Measurements from ENCODE around the gene TBC1D28.
A peak's percentile ranks its signal among the peaks of the same experiment; 100 is the strongest.
"Not testable (repeated sequence)": the region's sequence is repeated elsewhere in the genome, so short reads cannot be mapped to it uniquely, and the experiment has no call there.

TBC1D28 gene

DNA sequence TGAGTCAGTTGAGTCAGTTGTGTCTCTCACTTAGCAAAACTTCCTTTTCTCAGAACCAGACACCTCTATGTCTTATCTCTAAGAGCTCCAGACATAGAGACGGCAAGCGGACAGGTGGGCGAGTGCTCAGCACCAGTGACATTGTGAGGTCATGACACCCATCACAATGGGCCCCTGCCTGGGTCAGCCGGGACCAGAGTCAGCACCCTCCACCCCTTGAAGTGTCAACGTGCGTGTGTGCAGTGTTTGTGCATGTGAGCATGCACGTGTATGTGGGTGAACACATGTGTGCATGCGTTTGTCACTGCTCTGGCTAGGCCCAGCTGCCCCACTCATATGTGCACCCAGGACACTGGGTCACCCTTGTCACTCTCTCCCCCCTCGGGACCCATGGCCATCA lies at the start of gene TBC1D28:
TSS of gene TBC1D28 (minus strand) at position 101 of the 400 bp plus-strand sequence. CDS start 3,039 bp downstream, outside the sequence.
- not testable (repeated sequence) for DNase-seq

DNA sequence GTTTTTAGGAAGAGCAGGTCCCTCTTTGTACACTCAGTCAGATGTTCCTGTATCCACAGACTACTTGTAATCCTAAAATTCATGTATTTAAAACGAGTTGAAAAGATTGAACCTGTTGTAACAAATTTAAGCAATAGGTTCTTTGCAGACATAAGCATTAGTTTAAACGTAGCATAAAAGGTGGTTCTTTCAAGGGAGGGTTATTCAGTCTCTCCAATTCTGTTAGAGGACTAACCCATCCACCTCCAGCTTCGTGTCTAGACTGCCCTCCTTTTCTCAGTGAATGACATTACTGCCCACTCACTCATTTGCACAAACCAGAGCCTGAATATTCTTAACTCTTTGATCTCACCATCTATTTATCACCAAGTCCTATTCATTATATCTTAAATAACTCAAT lies 38.5 kb upstream of the TBC1D28 start:
- DNase-seq: not testable (repeated sequence)

DNA sequence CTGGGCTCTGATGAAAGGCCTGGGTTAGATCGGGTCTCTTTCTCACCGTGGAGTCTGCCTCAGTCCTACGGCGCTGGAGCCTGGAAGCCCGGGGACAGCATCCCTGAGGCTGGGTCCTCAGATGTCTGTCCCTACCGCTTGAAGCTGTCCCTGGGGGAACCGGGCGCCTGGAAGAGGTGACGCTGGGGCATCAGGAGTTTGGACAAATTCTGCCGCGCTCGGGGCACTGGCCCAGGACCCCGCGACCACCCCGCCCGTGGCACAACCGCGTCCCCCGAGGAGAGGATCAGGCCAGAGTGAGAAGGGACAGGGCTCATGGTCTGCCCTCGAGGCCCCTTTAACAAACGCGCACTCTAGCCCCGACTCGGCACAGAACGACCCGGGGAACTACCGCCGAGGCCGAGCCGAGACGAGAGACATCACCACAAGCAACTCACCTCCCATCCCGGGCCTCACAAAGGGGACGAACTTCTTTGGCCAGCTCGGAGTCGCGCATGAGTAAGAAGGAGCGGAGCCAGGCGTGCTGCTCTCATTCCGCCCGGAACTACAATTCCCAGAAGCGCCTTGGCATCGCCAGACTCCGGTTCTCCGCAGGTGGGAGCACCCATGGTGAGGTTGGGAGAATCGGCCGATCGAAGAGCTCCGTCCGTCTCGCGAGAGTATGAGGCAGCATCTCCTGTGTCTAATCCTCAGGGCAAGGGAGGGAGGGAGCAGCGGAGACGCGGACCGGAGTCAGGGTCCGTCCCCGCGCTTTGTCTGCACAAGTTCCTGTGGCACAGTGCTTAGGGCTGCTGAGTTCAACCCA lies 37.8 kb upstream of the TBC1D28 start, which contains the start of gene FOXO3B:
TSS of gene FOXO3B (minus strand) at position 548 of the 805 bp plus-strand sequence. CDS start 663 bp downstream, outside the sequence.
- peak; percentile 76 for DNase-seq

DNA sequence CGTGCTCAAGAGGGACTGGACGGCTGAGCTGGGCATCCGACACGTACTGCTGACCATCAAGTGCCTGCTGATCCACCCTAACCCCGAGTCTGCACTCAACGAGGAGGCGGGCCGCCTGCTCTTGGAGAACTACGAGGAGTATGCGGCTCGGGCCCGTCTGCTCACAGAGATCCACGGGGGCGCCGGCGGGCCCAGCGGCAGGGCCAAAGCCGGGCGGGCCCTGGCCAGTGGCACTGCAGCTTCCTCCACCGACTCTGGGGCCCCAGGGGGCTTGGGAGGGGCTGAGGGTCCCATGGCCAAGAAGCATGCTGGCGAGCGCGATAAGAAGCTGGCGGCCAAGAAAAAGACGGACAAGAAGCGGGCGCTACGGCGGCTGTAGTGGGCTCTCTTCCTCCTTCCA lies 33.2 kb upstream of the TBC1D28 start:
- not testable (repeated sequence) for DNase-seq

DNA sequence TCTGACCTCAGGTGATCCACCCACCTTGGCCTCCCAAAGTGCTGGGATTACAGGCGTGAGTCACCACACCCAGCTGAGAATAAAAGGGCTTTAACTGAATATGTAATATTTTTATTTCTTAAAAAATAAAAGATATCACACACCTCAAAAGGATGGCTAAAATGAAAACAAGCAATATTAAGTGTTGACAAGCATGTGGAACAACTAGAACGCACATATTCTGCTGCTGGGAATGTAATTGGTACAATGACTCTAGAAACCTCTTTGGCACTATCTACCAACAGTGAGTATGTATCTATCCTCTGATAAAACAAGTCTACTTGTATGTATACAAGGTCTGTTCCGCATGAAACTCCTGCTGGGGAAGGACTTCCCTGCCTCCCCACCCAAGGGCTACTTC lies 32.7 kb upstream of the TBC1D28 start:
- not testable (repeated sequence) for DNase-seq

DNA sequence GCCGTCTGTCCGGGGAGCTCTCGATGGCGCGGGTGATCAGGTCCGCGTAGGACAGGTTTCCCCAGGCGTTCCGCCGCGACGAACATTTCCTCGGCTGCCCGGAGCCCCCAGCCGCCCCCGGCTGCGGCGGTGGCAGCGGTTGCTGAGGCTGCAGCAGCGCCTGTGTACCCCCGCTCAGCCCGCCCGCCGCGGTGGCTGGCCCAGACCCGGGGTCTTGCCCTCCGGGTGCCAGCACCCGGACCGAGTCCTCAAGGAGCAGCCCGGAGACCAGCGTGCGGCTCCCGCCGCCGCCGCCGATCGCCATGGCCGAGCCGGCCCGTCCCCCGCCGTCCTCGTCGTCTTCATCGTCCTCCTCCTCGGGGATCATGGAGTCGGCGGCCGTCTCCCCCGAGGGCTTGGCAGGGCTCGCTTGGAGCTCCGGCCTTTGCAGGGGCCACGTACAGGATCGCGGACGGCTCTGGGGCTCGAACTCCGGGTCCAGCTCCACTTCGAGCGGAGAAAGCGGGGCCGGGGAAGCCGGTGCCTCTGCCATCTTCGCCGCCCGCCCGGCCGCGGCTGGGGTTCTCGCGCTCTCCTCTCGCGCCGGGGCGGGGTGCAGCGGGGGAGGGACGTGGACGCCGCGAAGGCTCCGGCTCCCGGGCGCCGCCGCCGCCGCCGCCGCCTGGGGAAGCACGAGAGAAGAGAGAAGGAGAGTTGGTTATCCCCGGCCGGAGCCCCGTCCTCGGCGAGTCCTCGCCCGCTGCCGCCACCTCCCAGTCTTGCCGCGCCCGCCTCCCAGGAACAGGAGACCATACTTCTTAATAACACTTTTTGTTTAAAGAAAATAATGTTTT lies 28.4 kb upstream of the TBC1D28 start:
- DNase-seq: not testable (repeated sequence)

DNA sequence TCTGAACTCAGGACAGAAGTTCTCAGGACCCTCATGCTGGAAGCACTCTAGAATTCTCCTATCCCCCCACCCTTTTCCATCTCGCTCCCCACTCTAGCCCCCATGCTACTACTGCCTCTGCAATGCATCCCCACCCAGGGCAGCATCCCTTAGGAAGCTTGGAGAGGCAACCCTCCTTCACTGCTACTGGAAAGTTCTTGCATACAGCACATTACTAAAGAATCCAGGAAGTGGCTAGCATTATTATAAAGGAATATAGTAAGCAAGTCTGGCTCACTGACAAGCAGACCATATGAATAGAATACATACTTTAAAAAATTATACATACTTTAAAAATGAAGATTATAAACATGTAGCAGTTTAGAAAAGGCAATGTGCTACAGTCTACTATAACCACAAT lies 24.4 kb upstream of the TBC1D28 start:
- DNase-seq: not testable (repeated sequence)

DNA sequence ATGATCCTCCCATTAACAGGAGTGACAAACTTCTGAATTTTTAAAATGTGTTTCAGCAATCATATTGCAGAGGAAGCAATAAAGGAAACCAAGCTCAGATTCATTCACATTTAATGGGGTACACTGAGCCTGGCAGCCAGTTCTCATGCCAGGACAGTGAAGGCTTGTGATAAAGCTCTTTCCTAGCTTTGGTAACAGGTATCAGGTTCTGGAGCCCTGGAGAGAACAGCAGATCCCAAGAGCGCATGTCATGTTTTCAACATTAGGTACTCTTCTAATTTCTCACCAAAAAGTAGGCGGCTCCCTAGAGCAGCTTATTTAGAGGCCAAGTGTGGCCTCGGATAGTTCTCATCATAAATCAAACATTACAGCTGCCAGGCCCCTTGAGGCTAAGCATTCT lies 23.3 kb upstream of the TBC1D28 start:
- not testable (repeated sequence) for DNase-seq

DNA sequence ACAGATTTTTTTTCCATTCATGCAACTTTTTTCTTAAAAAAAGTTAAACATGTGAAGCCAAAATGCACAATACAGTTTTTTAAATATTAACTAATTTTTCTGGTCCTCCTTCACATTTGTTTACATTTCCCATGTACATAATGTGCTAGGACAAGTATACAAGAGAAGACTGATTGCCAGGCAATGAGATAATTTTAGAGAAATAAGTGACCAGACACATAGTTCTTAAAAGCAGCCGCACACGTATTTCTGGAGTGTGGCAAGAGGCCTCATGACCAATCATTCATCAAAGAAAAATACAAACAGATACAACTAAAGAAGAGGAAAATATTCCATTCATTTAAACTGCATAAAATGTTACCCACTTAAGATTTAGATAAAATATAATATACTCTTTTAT lies 22.1 kb upstream of the TBC1D28 start:
- DNase-seq: not testable (repeated sequence)

DNA sequence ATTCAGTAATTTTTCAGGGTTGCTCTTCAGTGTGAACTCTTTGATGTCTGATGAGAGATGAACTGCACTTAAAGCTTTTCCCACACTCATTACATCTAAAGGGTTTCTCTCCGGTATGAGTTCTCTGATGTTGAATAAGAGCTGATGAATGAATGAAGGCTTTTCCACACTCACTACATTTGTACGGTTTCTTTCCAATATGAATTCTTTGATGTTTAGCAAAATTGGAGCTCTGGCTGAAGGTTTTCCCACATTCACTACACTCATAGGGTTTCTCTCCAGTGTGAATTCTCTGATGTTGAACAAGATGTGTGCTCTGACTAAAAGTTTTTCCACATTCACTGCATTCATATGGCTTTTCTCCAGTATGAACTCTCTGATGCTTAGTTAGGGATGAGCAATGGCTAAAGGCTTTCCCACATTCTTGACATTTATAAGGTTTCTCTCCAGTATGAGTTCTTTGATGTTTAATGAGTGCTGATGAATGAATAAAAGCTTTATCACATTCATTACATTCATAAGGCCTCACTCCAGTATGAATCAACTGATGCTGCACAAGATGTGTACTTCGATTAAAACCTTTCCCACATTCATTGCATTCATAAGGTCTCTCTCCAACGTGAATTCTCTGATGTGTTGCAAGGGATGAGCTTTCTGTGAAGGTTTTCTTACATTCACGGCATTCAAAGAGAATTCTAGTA lies 17.9 kb upstream of the TBC1D28 start:
- not testable (repeated sequence) for DNase-seq

DNA sequence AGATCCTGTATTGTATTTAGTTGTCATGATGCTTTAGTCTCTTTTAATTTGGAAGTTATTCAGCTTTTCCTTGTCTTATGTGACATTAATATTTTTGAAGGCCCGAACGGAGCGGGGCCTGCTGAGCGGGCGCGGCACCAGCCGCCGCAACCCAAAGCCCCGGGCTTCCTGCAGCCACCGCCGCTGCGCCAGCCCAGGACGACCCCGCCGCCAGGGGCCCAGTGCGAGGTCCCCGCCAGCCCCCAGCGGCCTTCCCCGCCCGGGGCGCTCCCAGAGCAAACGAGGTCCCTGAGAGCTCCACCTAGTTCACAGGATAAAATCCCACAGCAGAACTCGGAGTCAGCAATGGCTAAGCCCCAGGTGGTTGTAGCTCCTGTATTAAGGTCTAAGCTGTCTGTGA lies 5.9 kb upstream of the TBC1D28 start:
- not testable (repeated sequence) for DNase-seq

DNA sequence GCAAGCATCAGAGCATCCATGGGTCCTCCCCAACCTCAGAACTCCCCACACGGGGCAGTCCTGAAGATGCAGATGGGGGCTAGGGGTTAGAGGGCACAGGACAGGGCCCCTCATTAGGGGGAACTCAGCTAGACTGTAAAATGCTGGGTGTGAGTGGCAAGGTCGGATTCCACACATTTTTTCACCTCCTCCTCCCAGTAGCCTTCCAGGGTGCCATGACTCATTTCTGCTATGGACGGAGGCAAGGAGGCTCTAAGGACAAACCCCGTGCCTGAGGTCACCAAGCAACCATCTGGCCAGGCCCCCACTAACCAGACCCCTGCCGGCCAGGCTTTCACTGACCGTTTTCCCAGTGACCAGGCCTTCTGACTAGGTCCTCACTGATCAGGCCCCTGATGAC lies 1.1 kb downstream of the TBC1D28 start:
- DNase-seq: not testable (repeated sequence)

DNA sequence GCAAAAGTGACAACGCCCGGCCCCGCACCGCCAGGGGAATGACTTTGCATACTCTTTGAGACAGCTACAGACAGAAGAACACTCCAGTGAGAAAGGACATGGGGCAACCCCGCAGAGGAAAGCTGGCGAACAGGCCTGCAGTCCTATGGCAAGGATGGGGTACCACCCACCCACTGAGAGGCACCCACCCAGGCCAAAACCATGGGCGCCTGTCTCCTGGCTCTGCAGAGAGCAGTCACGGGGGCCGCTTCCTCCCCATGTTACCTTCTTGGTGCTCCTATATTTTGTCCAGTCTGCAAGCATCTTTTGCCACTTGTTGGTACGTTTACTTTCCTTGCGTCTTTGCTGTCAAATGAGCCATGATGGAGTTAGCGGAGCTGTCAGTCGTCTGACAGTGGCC lies 5.8 kb downstream of the TBC1D28 start:
- not testable (repeated sequence) for DNase-seq

DNA sequence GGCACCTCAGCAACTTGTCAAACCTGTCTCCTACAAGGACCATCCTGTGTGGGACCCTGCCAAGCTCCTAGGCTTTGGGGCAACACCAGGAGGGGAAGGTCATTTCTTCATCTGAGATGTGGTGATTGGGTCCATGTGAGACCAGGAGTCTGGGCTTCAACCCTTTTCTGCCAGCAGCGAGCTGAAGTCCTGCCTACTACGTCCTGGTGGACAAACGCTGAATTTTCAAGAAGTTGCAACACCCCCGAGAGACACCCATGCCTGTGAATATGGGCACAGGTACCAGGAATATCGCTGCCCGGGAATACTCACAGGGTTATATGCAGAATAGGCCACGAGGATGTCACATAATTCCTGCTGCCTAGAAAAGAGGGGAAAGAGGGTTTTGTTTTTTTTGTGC lies 8.0 kb downstream of the TBC1D28 start:
- DNase-seq: not testable (repeated sequence)

DNA sequence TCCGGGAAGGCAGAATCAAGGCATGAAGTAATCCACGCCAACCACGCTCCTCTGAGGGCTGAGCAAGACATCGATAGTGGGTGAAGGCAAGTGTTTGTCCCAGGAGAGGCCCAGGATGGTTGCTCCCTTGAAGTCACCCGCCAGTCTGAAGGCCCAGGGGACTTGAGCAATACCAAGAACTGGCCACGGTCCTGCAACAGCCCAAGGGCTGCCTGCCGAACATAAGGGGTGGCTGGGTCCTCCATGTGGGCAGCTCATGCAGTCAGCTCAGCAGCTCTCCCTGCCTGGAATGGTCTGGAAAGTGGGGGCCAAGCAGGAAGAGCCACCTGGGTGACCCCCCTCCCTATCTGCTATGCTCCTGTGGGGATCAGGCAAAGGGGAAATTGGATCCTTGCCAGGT lies 8.4 kb downstream of the TBC1D28 start:
- DNase-seq: not testable (repeated sequence)

DNA sequence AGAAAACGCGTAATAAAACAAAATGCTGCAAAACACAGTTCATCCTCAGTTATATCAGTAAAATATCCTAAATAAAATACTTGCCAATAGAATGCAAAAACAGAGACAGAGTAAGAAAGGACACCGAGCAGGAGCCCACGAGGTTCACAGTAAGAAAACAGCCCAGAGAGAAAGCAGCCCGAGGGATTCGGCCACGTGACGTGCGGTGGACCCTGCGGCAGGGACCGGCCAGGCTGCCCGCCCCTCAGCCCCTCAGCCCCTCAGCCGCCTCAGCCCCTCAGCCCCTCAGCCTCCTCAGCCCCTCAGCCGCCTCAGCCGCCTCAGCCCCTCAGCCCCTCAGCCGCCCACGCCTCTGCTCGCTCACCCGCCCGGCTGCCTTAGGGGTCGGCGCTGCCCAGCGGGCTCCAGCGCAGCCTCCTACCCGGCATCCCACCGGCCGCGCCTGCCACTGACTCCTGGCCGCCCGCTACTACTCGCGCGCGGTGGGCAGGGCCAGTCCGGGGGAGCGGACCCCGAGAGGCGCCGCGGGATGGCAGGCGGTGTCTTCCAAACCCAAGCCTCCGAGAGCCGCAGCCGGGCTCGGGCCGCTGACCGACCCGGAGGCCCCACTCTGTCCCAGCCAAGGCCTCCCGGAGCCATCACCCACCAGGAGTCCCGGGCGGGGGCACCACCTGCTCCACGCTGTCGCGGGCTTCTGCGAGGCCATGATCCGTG lies 9.5 kb downstream of the TBC1D28 start:
- DNase-seq: not testable (repeated sequence)

DNA sequence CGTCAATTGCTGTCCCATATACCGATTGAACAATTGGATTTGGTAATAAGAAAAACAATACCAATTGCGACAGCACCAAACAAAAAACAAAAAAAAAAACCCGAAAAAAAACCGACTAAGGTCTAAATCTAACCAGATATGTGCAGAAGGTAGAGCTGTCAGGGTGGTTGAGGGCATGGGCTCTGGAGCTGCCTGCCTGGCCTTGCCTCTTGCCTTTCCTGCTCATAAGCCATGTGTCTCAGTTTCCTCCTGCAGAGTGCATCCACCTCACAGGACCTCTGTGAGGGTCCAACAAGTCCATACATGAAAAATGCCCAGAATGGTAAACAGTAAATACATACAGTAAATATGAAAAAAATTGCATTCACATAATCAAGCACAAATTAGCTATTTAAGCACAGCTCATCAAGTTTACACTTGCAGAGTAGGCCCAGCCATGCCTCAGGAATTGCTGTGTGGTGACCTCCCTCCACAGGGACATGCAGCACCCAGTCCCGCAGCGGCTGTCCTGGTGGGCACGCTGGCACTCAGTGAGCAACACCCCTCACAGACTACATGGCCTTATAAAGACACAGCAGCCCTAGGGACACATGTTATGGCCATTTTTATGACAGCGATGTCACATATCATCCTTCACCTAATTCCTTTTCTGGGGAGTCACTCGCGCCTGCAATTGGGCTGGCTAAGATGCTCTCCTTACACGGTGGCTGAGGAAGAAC lies 17.9 kb downstream of the TBC1D28 start:
- no peak for DNase-seq

DNA sequence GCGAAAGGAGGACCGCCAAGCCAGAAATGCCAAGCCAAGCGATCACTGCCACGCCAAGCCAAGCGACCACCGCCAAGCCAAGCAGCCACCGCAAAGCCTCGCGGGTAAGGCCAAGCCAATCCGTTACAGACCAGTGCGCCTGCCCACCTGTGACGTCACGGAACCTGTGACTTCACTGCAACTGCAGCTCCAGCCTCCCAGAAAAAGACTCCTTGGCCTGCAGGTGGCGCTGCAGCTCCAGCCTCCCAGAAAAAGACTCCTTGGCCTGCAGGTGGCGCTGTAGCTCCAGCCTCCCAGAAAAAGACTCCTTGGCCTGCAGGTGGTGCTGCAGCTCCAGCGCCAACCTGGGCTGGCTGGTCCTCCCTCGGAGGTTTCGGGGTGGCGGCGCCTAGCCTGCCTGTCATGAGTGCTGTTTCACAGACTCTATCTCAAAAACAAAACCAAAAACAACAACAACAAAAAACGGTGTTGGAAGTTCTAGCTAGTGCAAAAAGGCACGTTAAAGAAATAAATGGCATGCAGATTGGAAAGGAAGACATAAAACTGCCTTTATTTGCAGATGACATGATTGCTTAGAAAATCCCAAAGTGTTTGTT lies 18.6 kb downstream of the TBC1D28 start:
- peak; percentile 98 for DNase-seq

DNA sequence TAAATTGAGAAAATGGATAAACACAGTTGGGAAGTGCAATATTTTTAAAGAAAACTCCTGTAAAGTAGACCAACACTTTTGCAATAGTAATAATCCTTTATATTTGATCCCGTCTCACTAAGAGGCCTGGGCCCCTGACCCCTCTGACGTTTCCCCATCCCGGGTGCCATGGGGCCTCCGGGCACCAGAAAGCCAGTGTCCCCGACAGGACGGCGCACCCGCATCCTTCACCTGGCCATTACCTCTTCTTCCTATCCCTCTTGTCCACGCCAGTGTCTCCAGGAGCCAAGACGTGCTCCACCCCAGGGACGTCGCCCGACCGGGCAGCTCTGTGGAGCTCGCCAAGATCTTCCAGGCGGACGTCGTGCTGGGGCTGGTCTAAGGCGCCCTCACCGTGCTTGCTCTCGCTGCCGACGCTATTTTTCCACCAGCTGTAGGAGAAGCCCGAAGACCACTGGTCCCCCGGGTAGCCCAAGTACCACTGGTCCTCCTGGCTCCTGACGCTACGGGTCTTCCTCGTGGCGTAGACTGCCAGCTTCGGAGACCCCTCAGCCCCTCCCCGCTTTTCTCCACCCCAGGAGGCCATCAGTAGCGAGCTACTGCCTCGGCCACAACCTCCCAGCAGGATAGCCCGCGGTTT lies 19.2 kb downstream of the TBC1D28 start:
- DNase-seq: peak; percentile 64

DNA sequence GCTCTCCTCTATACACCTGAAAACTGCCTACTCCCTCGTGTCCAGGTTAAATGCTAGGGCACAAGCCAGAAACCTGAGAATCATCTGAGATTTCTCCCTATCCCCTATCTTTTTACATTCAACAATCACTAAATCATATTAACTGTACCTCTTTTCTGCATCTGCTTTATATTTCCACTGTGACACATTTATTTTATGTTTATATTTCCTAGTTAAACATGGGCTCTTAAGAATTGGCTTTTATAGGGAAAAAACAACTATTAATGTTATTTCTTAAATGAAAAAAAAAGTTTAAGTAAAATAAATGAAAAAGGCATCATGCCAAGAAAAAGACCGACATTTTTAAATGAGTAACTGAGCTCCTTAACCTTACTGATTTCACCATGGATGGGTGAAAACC lies 26.6 kb downstream of the TBC1D28 start:
- DNase-seq: not testable (repeated sequence)

DNA sequence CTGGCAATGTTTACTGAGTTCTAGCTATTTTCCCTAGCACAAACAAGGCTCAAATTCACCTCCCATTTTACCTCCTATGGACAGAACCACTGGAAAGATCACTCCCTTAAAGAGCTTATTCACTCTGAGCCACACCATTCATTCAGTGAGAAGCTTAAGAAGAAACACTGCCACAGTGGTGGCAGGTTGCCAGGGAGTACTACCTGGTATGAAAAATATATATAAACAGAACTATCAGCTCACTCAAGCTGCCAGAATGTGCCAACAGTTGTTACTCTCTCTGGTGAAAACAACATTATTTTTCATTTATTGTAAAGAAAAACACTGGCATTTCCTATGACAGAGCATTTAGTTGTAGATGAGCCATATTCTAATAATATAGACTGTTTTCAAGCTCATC lies 31.2 kb downstream of the TBC1D28 start:
- not testable (repeated sequence) for DNase-seq
